GM18909 (cell line): ENCODE results near the gene HSPE1.

Experiments
- ATAC-seq: cut with Tn5 transposase; IDR thresholded peaks from one replicate; pipeline ENCODE4 v1.9.1; 2021; ENCODE audit warnings: mild to moderate bottlenecking; ENCODE audit not compliant: unreplicated experiment, poor library complexity

HSPE1 gene

GRCh38 chr2:197497326-197497725 lies 2.9 kb upstream of the HSPE1 start:
- ATAC-seq, result no peak

GRCh38 chr2:197498235-197498936 lies 1.8 kb upstream of the HSPE1 start:
- ATAC-seq, result no peak

GRCh38 chr2:197498937-197499593 lies 1.1 kb upstream of the HSPE1 start:
- ATAC-seq, result peak; percentile 27

GRCh38 chr2:197500503-197501131 lies 438 bp downstream of the HSPE1 start:
- ATAC-seq, result peak; percentile 5

DNA sequence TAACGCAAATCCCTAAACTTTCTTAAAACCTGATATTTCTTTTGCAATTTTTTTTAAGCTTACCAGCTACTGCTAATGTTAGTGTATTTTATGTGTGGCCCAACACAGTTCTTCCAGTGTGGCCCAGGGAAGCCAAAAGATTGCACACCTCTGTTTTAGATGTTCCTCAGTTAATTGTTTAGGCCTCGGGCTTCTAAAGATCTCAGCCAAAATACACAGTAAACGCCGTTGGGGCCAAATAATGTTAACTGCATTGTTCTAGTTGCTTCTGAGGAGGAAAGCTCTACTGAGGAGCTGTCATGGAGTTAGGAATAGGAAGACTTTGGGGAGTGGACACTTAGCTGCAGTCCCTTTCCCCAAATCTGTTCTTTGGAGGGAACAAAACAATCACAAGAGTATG lies 2.0 kb downstream of the HSPE1 start:
- ATAC-seq, result no peak

DNA sequence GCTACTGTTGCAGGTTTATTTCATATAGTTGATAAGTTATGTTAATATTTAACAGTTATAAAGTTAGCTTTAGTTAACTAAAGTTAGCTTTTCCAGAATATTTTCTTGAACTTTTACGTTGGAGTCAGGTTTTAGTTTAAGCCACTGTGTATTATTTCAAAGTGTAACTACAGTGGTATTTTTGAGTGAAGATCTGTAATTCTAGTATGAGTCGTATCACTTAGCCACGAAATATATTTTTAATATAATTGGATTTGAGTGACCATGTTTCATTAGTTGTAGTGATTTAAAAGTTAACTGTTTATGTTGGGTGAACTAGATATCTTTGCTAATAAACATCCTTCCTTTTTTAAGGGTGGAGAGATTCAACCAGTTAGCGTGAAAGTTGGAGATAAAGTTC lies 2.5 kb downstream of the HSPE1 start:
- no peak for ATAC-seq

DNA sequence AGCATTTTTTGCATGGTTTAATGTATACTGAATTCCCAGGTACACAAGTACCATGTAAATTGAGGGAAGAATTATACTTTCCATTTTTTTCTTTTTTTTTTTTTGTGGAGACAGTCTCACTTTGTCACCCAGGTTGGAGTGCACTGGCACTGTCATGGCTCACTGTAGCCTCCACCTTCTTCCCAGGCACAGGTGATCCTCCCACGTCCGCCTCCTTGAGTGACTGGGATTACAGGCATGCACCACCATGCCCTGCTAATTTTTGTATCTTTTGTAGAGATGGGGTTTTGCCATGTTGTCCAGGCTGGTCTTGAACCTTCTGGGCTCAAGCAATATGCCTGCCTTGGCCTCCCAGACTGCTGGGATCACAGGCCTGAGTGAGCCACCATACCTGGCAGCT lies 3.8 kb downstream of the HSPE1 start:
- ATAC-seq, result no peak

DNA sequence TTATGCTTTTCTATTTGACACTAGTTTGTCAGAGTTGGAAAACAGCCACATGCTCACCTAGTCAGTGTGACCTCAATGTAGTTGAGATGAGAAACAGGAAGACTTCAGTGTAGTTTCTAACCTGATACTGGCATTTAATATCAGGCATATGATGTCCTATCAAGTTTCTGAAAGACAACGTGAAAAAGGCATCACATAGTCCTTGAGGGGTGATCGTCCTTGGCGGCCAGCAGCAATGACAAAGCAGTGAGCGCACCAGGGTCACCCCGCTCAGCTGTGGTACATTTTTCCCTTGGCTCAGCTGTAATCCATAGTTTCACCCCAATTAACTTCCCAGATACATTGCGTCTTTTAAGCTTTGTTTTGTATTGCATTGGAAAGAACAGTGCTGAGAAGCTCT lies 4.3 kb downstream of the HSPE1 start:
- ATAC-seq, result no peak

GRCh38 chr2:197506658-197507057 lies 6.5 kb downstream of the HSPE1 start:
- no peak for ATAC-seq

DNA sequence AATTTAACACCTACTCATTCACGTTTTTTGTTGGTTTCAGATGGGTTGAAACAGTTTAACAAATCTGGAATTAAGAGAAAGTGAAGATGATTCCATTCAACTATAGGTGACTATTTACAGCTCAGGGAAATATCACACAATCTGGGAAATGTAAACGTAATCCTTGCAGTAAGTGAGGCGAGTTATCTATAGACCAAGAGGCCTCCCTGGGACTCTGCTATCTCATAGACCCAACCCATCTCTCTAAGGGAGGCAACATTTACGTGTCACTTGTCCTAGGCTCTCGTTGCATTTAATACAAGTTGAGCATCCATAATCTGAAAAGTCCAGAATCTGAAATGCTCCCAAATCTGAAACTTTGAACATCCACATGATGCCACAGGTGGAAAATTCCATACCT lies 13.7 kb downstream of the HSPE1 start:
- ATAC-seq, result no peak

GRCh38 chr2:197514754-197515153 lies 14.6 kb downstream of the HSPE1 start:
- ATAC-seq, result no peak

DNA sequence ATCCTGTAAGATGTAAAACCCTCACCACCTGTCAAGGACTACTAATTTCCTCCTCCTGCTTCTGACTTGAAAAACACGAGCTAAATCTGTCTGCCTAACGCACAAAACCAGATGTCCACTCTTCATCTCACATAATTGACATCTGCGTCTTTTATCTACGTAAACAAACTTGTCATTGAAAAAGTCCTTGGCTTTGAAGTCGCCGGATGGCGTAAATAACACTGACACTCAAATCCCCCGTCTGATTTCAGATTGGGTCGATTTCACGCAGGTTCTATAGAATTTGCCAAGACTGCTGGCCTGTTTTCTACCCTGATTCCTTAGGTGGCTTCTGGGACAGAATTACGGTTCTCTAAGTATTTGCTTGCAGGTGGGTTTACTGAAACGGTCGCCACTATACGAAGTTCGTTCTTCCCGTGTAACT lies 15.1 kb downstream of the HSPE1 start:
- peak; percentile 1 for ATAC-seq

GRCh38 chr2:197515739-197516392 lies 15.7 kb downstream of the HSPE1 start, which contains the start of gene MOB4:
Gene MOB4 (plus strand): TSS chr2:197516066. CDS start chr2:197516087, 21 bp downstream.
- ATAC-seq, result peak; percentile 96

DNA sequence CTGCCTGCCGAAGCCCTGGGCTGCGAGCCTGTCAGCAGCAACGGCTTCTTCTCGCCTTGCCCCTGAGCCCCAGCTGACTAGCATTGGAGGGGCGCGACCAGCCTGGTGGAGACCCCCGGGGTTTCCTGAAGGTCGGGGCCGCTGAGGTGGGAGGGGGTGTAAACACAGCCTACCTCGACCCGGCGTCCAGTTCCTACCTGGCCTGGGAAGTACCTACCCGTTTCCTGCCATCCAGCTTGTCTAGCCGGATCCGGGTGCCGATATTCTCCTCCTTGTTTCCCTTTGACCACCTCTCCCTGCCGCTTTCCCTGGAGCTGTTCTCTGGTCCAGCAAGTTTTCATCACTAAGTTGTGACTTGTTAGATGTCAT lies 16.2 kb downstream of the HSPE1 start:
- ATAC-seq, result peak; percentile 9

GRCh38 chr2:197517150-197517549 lies 17.0 kb downstream of the HSPE1 start:
- ATAC-seq, result no peak

DNA sequence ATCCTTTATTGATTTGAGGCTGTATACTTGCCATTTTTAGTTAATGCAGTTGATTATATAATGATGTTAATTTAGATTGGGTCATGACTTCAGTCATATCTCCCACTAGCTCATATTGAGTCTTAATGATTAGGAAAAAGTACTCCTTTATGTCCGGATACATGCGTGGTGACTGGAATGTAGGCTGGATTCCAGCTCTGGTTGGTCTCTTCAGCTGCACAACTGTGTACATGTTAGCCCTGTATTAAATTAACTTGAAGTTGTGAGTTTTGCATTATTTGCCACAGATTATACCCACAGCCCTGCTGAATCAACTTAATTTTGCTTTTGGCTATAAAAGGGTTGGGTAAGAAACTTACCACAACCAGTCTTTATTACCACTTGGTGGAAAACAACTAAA lies 38.2 kb downstream of the HSPE1 start:
- no peak for ATAC-seq

GRCh38 chr2:197539734-197540133 lies 39.6 kb downstream of the HSPE1 start:
- no peak for ATAC-seq

DNA sequence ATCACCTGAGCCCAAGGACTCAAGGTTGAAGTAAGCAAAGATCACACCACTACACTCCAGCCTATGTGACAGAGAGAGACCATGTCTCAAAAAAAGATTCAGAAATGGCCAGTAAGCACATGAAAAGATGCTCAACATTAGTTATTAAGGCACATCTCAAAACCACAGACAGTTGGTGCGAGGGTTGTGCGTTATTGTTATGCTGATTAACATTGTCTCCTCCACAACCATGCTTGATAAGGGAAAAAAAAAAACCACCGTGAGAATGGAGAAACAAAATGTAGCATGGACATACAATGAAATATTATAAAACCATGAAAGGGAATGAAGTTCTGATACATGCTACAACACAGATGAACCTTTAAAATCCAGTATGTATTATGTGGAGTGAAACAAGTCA lies 43.0 kb downstream of the HSPE1 start:
- no peak for ATAC-seq

GRCh38 chr2:197547163-197547900 lies 47.2 kb downstream of the HSPE1 start:
- no peak for ATAC-seq

GRCh38 chr2:197548582-197548981 lies 48.4 kb downstream of the HSPE1 start:
- no peak for ATAC-seq
